SK-N-SH (cell line): ENCODE data around the gene SUGP2.

Source experiments
- CTCF ChIP-seq: fragments of 200-600 bp; sonication (generic); IDR thresholded peaks from 2 replicates; pipeline ENCODE4 v1.6.1; 2017; ENCODE audit warnings: antibody characterized with exemption, mild to moderate bottlenecking, moderate library complexity
- EP300 ChIP-seq, 2 experiments: IDR thresholded peaks; 2 replicates each; pipeline versions ENCODE4 v1.4.0 to v1.6.1; 2012; ENCODE audit warnings: borderline replicate concordance in 1 of 2, low read depth in 1 of 2, low read length in 1 of 2
- JUND ChIP-seq: IDR thresholded peaks from 2 replicates; pipeline ENCODE4 v1.4.0; 2012
- POLR2AphosphoS5 ChIP-seq: IDR thresholded peaks from 2 replicates; pipeline ENCODE4 v1.6.1; 2012; ENCODE audit warnings: low read depth, low read length
- RCOR1 ChIP-seq: fragments of 150-350 bp; IDR thresholded peaks from 2 replicates; pipeline ENCODE4 v1.6.1; 2017; ENCODE audit warnings: antibody characterized with exemption, low read length
- REST ChIP-seq: IDR thresholded peaks from 2 replicates; pipeline ENCODE4 v1.6.1; 2012; ENCODE audit warnings: mild to moderate bottlenecking, low read depth, low read length, moderate library complexity
- RFX5 ChIP-seq: IDR thresholded peaks from 2 replicates; pipeline ENCODE4 v1.6.1; 2012; ENCODE audit warnings: mild to moderate bottlenecking, improper control_type of control experiment, low read length
- SIN3A ChIP-seq: IDR thresholded peaks from 2 replicates; pipeline ENCODE4 v1.6.1; 2012; ENCODE audit warnings: low read depth, mild to moderate bottlenecking, low read length, moderate library complexity, borderline replicate concordance
- TAF1 ChIP-seq: IDR thresholded peaks from 2 replicates; pipeline ENCODE4 v1.6.1; 2012; ENCODE audit warnings: low read depth, mild to moderate bottlenecking, low read length, moderate library complexity, borderline replicate concordance
- TCF12 ChIP-seq: IDR thresholded peaks from 2 replicates; pipeline ENCODE4 v1.4.0; 2012
- USF1 ChIP-seq: IDR thresholded peaks from 2 replicates; pipeline ENCODE4 v1.4.0; 2012; ENCODE audit warnings: low read depth, borderline replicate concordance
- ZBTB33 ChIP-seq: IDR thresholded peaks from 2 replicates; pipeline ENCODE4 v1.4.0; 2012; ENCODE audit warnings: low read depth, borderline replicate concordance

- TF ChIP-seq REST: no peak
- no peak for TF ChIP-seq POLR2AphosphoS5
- TF ChIP-seq RCOR1: no peak
- TF ChIP-seq CTCF: no peak
- no peak for TF ChIP-seq TAF1
- TF ChIP-seq ZBTB33: no peak
- no peak for TF ChIP-seq TCF12
- no peak for TF ChIP-seq USF1
- no peak for TF ChIP-seq JUND
- no peak for TF ChIP-seq SIN3A
- TF ChIP-seq RFX5: no peak
- no peak for TF ChIP-seq EP300 (IDR thresholded peaks at IDR 0.05; ENCODE audit: borderline replicate concordance in 1 of 2, low read depth in 1 of 2, low read length in 1 of 2)
Observed at GRCh38 chr19:18966307-18966706, 67.0 kb downstream of the SUGP2 start.
